GM23338 (cell line): ENCODE measurements around the gene NAPA.

Experiments used
- EZH2 ChIP-seq: fragments of 200-600 bp; sonication (generic); IDR thresholded peaks from one replicate; pipeline ENCODE4 v1.8.0; 2017; ENCODE audit warnings: antibody characterized with exemption, mild to moderate bottlenecking, low read depth; ENCODE audit not compliant: unreplicated experiment
- TF ChIP-seq, protein P1 (sequence below), 2 experiments: fragments of 200-600 bp in 1 of 2; sonication (generic) in 1 of 2; conservative IDR thresholded peaks; 2 replicates each; pipeline versions ENCODE4 v1.5.1 to v1.6.1; 2016 to 2017; ENCODE audit warnings: antibody characterized with exemption in 2 of 2, low read depth in 2 of 2, mild to moderate bottlenecking in 2 of 2, moderate library complexity in 1 of 2

DNA sequence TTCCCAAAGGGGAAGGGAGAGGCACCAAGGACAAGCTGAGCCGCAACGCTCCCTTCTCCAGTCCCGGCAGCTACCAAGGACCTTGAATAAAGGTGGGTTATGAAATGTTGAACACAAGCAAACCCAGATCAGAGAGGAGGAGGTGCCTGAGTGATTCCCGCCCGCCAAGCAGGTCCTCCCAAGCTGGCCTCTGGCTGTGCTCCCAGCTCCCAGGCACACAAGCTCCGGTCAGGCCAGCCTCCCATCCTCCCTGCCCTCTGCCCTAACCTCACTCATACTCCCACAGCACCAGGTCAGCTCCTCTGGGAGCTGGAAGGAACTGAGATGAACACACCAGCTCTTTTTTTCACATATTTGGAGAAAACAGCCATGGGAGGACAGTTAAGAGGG lies 3.7 kb downstream of the NAPA start:
- TF ChIP-seq, protein P1, sequence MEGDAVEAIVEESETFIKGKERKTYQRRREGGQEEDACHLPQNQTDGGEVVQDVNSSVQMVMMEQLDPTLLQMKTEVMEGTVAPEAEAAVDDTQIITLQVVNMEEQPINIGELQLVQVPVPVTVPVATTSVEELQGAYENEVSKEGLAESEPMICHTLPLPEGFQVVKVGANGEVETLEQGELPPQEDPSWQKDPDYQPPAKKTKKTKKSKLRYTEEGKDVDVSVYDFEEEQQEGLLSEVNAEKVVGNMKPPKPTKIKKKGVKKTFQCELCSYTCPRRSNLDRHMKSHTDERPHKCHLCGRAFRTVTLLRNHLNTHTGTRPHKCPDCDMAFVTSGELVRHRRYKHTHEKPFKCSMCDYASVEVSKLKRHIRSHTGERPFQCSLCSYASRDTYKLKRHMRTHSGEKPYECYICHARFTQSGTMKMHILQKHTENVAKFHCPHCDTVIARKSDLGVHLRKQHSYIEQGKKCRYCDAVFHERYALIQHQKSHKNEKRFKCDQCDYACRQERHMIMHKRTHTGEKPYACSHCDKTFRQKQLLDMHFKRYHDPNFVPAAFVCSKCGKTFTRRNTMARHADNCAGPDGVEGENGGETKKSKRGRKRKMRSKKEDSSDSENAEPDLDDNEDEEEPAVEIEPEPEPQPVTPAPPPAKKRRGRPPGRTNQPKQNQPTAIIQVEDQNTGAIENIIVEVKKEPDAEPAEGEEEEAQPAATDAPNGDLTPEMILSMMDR (conservative IDR thresholded peaks at IDR 0.05; ENCODE audit: low read depth in 2 of 2) = no peak
- no peak for TF ChIP-seq EZH2
